Loucy (cell line): Measurements from ENCODE around the gene PTPRC.

Source experiments
- EZH2phosphoT487 ChIP-seq: fragments of 200-600 bp; IDR thresholded peaks from 2 replicates; pipeline ENCODE4 v1.6.1; 2018; ENCODE audit warnings: antibody characterized with exemption, mild to moderate bottlenecking, moderate library complexity, borderline replicate concordance
- TF ChIP-seq, protein P1 (sequence below): fragments of 200-600 bp; sonication (generic); conservative IDR thresholded peaks from 2 replicates; pipeline ENCODE4 v1.5.1; 2014; ENCODE audit warnings: mild to moderate bottlenecking, antibody characterized with exemption, low read length

- TF ChIP-seq, protein P1, sequence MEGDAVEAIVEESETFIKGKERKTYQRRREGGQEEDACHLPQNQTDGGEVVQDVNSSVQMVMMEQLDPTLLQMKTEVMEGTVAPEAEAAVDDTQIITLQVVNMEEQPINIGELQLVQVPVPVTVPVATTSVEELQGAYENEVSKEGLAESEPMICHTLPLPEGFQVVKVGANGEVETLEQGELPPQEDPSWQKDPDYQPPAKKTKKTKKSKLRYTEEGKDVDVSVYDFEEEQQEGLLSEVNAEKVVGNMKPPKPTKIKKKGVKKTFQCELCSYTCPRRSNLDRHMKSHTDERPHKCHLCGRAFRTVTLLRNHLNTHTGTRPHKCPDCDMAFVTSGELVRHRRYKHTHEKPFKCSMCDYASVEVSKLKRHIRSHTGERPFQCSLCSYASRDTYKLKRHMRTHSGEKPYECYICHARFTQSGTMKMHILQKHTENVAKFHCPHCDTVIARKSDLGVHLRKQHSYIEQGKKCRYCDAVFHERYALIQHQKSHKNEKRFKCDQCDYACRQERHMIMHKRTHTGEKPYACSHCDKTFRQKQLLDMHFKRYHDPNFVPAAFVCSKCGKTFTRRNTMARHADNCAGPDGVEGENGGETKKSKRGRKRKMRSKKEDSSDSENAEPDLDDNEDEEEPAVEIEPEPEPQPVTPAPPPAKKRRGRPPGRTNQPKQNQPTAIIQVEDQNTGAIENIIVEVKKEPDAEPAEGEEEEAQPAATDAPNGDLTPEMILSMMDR: no peak
- no peak for TF ChIP-seq EZH2phosphoT487
These were observed 33.3 kb downstream of the PTPRC start for GRCh38 chr1:198672124-198672523.
